HEK293 (cell line): ENCODE results near the gene ZNF326.

Experiments used
- CTCF ChIA-PET: fragments of 350-600 bp; formaldehyde crosslinking; extraction: SDS; loops from one replicate; lab custom pipeline; 2021; ENCODE audit warnings: antibody characterized with exemption; lab: Yijun Ruan, JAX
- POLR2A ChIA-PET: fragments of 300-600 bp; formaldehyde crosslinking; extraction: SDS; loops from one replicate; lab custom pipeline; 2020; ENCODE audit warnings: antibody characterized with exemption, inconsistent platforms; lab: Yijun Ruan, JAX
- H3K27ac ChIP-seq: fragments of 200-500 bp; sonication (Bioruptor generic); 2 replicates; pipeline ENCODE4 v1.5.1; 2014; ENCODE audit warnings: low read depth, low read length, control low read depth, inconsistent platforms; ENCODE audit errors: extremely low read depth
- H3K36me3 ChIP-seq, 2 experiments: fragments of 200-500 bp in 1 of 2; sonication (Bioruptor generic) in 1 of 2; 1 replicate in 1 of 2; 2 replicates in 1 of 2; pipeline ENCODE4 v1.5.1; 2014 to 2017; ENCODE audit warnings: inconsistent platforms in 2 of 2, low read length in 2 of 2; ENCODE audit not compliant: control insufficient read depth in 2 of 2, insufficient read depth in 1 of 2
- H3K4me1 ChIP-seq: fragments of 200-500 bp; sonication (Bioruptor generic); 2 replicates; pipeline ENCODE4 v1.5.1; 2014; ENCODE audit warnings: mild to moderate bottlenecking, low read length, inconsistent platforms; ENCODE audit not compliant: control insufficient read depth, insufficient read depth
- H3K4me3 ChIP-seq: 2 replicates; pipeline ENCODE4 v1.5.1; 2011; ENCODE audit warnings: low read depth, mild to moderate bottlenecking, control low read depth, low read length, moderate library complexity
- H3K9me3 ChIP-seq: fragments of 200-500 bp; sonication (Bioruptor generic); 2 replicates; pipeline ENCODE4 v1.5.1; 2014; ENCODE audit warnings: low read depth, low read length, inconsistent platforms; ENCODE audit not compliant: control insufficient read depth, insufficient read depth
- HOXC10 ChIP-seq: sonication (generic); formaldehyde crosslinking; IDR thresholded peaks from 2 replicates; pipeline ENCODE4 v1.8.1; 2023; ENCODE audit warnings: mild to moderate bottlenecking, missing genetic modification reagents
- KLF9 ChIP-seq: fragments of 450-650 bp; formaldehyde crosslinking; IDR thresholded peaks from 2 replicates; pipeline ENCODE4 v1.5.1; 2016; ENCODE audit warnings: missing biosample characterization, missing genetic modification characterization, low read depth
- PRDM2 ChIP-seq: fragments of 450-650 bp; formaldehyde crosslinking; IDR thresholded peaks from 2 replicates; pipeline ENCODE4 v1.5.1; 2016; ENCODE audit warnings: missing biosample characterization, missing genetic modification characterization, borderline replicate concordance
- REST ChIP-seq: fragments of 450-650 bp; formaldehyde crosslinking; IDR thresholded peaks from 2 replicates; pipeline ENCODE4 v1.5.1; 2016; ENCODE audit warnings: missing biosample characterization, missing genetic modification characterization
- SCRT1 ChIP-seq: fragments of 450-650 bp; formaldehyde crosslinking; IDR thresholded peaks from 2 replicates; pipeline ENCODE4 v1.5.1; 2016; ENCODE audit warnings: missing biosample characterization, missing genetic modification characterization, borderline replicate concordance
- SP2 ChIP-seq: fragments of 450-650 bp; formaldehyde crosslinking; IDR thresholded peaks from 2 replicates; pipeline ENCODE4 v1.5.1; 2016; ENCODE audit warnings: missing biosample characterization, missing genetic modification characterization
- ZBTB11 ChIP-seq: fragments of 450-650 bp; formaldehyde crosslinking; conservative IDR thresholded peaks from 2 replicates; pipeline ENCODE4 v1.5.1; 2016; ENCODE audit warnings: low read depth, missing biosample characterization, missing genetic modification characterization
- ZBTB20 ChIP-seq: fragments of 450-650 bp; formaldehyde crosslinking; IDR thresholded peaks from 2 replicates; pipeline ENCODE4 v1.5.1; 2016; ENCODE audit warnings: missing biosample characterization, missing genetic modification characterization
- ZBTB8A ChIP-seq: fragments of 450-650 bp; formaldehyde crosslinking; IDR thresholded peaks from 2 replicates; pipeline ENCODE4 v1.5.1; 2016; ENCODE audit warnings: missing biosample characterization, missing genetic modification characterization
- ZNF114 ChIP-seq: fragments of 450-650 bp; formaldehyde crosslinking; IDR thresholded peaks from 2 replicates; pipeline ENCODE4 v1.5.0; 2017; ENCODE audit warnings: missing biosample characterization, missing genetic modification characterization
- ZNF133 ChIP-seq: fragments of 450-650 bp; formaldehyde crosslinking; IDR thresholded peaks from 2 replicates; pipeline ENCODE4 v1.5.1; 2016; ENCODE audit warnings: missing biosample characterization, missing genetic modification characterization
- ZNF2 ChIP-seq: fragments of 450-650 bp; formaldehyde crosslinking; IDR thresholded peaks from 2 replicates; pipeline ENCODE4 v1.5.1; 2016; ENCODE audit warnings: missing biosample characterization, missing genetic modification characterization
- ZNF214 ChIP-seq: fragments of 450-650 bp; formaldehyde crosslinking; IDR thresholded peaks from 2 replicates; pipeline ENCODE4 v1.5.1; 2017; ENCODE audit warnings: missing biosample characterization, mild to moderate bottlenecking, missing genetic modification characterization, borderline replicate concordance
- ZNF239 ChIP-seq: fragments of 450-650 bp; formaldehyde crosslinking; IDR thresholded peaks from 2 replicates; pipeline ENCODE4 v1.5.1; 2016; ENCODE audit warnings: missing biosample characterization, missing genetic modification characterization
- ZNF274 ChIP-seq, 2 experiments: fragments of 200-500 bp in 1 of 2; fragments of 450-650 bp in 1 of 2; sonication (Bioruptor generic) in 1 of 2; formaldehyde crosslinking in 1 of 2; IDR thresholded peaks; 2 replicates each; pipeline versions ENCODE4 v1.5.1 to v1.6.1; 2014 to 2016; ENCODE audit warnings: borderline replicate concordance in 1 of 2, inconsistent platforms in 1 of 2, low read length in 1 of 2, missing biosample characterization in 1 of 2, missing genetic modification characterization in 1 of 2
- ZNF311 ChIP-seq: fragments of 450-650 bp; formaldehyde crosslinking; IDR thresholded peaks from 2 replicates; pipeline ENCODE4 v1.5.1; 2017; ENCODE audit warnings: missing biosample characterization, missing genetic modification characterization, borderline replicate concordance
- ZNF335 ChIP-seq: fragments of 450-650 bp; formaldehyde crosslinking; conservative IDR thresholded peaks from 2 replicates; pipeline ENCODE4 v1.5.1; 2016; ENCODE audit warnings: missing biosample characterization, missing genetic modification characterization
- ZNF37A ChIP-seq: fragments of 450-650 bp; IDR thresholded peaks from 2 replicates; pipeline ENCODE4 v1.5.1; 2018; ENCODE audit warnings: missing biosample characterization, missing genetic modification characterization
- ZNF514 ChIP-seq: fragments of 450-650 bp; formaldehyde crosslinking; IDR thresholded peaks from 2 replicates; pipeline ENCODE4 v1.5.1; 2016; ENCODE audit warnings: missing biosample characterization, missing genetic modification characterization
- ZNF580 ChIP-seq: fragments of 450-650 bp; formaldehyde crosslinking; IDR thresholded peaks from 2 replicates; pipeline ENCODE4 v1.5.1; 2016; ENCODE audit warnings: missing biosample characterization, missing genetic modification characterization
- ZNF660 ChIP-seq: fragments of 450-650 bp; IDR thresholded peaks from 2 replicates; pipeline ENCODE4 v1.5.1; 2018; ENCODE audit warnings: missing biosample characterization, mild to moderate bottlenecking, missing genetic modification characterization
- ZNF664 ChIP-seq: fragments of 450-650 bp; formaldehyde crosslinking; IDR thresholded peaks from 2 replicates; pipeline ENCODE4 v1.5.1; 2016; ENCODE audit warnings: missing biosample characterization, missing genetic modification characterization
- ZSCAN16 ChIP-seq: fragments of 450-650 bp; formaldehyde crosslinking; IDR thresholded peaks from 2 replicates; pipeline ENCODE4 v1.5.1; 2016; ENCODE audit warnings: missing biosample characterization, missing genetic modification characterization

ZNF326 gene

GRCh38 chr1:90046635-90047034 lies 51.7 kb downstream of the ZNF326 start:
- TF ChIP-seq ZNF274 (IDR thresholded peaks at IDR 0.05; ENCODE audit: low read length): no peak
- no peak for TF ChIP-seq ZNF274 (tag by site-specific recombination; IDR thresholded peaks at IDR 0.05; ENCODE audit: borderline replicate concordance)
- TF ChIP-seq SCRT1 (tag by site-specific recombination): no peak
- TF ChIP-seq ZNF2: no peak
- no peak for TF ChIP-seq ZNF311
- TF ChIP-seq ZNF37A (tag by site-specific recombination): no peak
- TF ChIP-seq REST (tag by site-specific recombination): no peak
- no peak for TF ChIP-seq ZNF580
- TF ChIP-seq, all 188 proteins: peak for 0
- Histone ChIP-seq H3K36me3 (no peaks in the 10 kb centered on the region), H3K4me3 (no peak overlapping the region), H3K27ac (no peak overlapping the region), H3K4me1 (no peaks in the 10 kb centered on the region), H3K9me3 (no peaks in the 10 kb centered on the region)
- CTCF ChIA-PET: interaction anchor here (0.6 to 2.4 kb wide), 33 partner anchors 8 to 1232 kb away, joined by 3 to 14 read pairs (median 4); no protein-coding TSS in a partner anchor
- POLR2A ChIA-PET: no interaction called here

GRCh38 chr1:90048043-90048442 lies 53.1 kb downstream of the ZNF326 start:
- Histone ChIP-seq H3K9me3 (no peaks in the 10 kb centered on the region), H3K4me1 (no peaks in the 10 kb centered on the region), H3K27ac (no peak overlapping the region), H3K4me3 (no peak overlapping the region), H3K36me3 (no peaks in the 10 kb centered on the region)
- ChIA-PET POLR2A (no interaction called here), CTCF (interaction anchor here (0.5 to 1.4 kb wide), 6 partner anchors 12 to 532 kb away, joined by 3 to 4 read pairs (median 3); no protein-coding TSS in a partner anchor)
- TF ChIP-seq SP2 (no peak), ZBTB8A (no peak), ZNF514 (tag by site-specific recombination) (no peak), ZNF133 (tag by site-specific recombination) (no peak), ZNF214 (no peak), ZNF660 (no peak), ZNF335 (tag by site-specific recombination) (no peak), ZNF114 (tag by site-specific recombination) (no peak), PRDM2 (tag by site-specific recombination) (no peak), KLF9 (tag by site-specific recombination) (no peak), ZNF239 (no peak), ZBTB11 (tag by site-specific recombination) (no peak), ZBTB20 (tag by site-specific recombination) (no peak), ZSCAN16 (no peak), HOXC10 (CRISPR knock-in tag) (no peak), ZNF664 (tag by site-specific recombination) (no peak)
